Transverse colon (tissue), 4 donors: ENCODE measurements around the gene CSNK1G1. TPM values are rescaled to one million over a fixed set of nuclear protein-coding genes. Genes with fewer than 3 reads are reported as not detected.
"Not testable (repeated sequence)": the region's sequence is repeated elsewhere in the genome, so short reads cannot be mapped to it uniquely, and the experiment has no call there.

Experiments
- DNase-seq: peaks from one replicate; pipeline ENCODE4 v3.0.0-alpha.2; 2019
- H3K27ac ChIP-seq, 4 donors: fragments of 200-600 bp; sonication (generic); 2 replicates each; pipeline ENCODE4 v1.5.1; 2016 to 2018; ENCODE audit warnings: inconsistent platforms in 4 of 4
- H3K27me3 ChIP-seq: fragments of 200-600 bp; sonication (generic); 2 replicates; pipeline ENCODE4 v1.5.1; 2017; ENCODE audit warnings: inconsistent platforms
- H3K36me3 ChIP-seq, 4 donors: fragments of 200-600 bp; sonication (generic); 2 replicates each; pipeline ENCODE4 v1.5.1; 2017 to 2019; ENCODE audit warnings: inconsistent platforms in 4 of 4
- H3K4me1 ChIP-seq, 4 donors: fragments of 200-600 bp; sonication (generic); 2 replicates each; pipeline ENCODE4 v1.5.1; 2017 to 2020; ENCODE audit warnings: inconsistent platforms in 4 of 4
- H3K4me3 ChIP-seq, 4 donors: fragments of 200-600 bp; sonication (generic); 1 replicate in 1 of 4; 2 replicates in 3 of 4; pipeline versions ENCODE4 v1.5.1 to v1.6.1; 2017 to 2019; ENCODE audit warnings: inconsistent platforms in 4 of 4
- H3K9me3 ChIP-seq, 2 donors: fragments of 200-600 bp; sonication (generic); 2 replicates each; pipeline ENCODE4 v1.5.1; 2017 to 2019; ENCODE audit warnings: inconsistent platforms in 2 of 2
- EP300 ChIP-seq: sonication (generic); formaldehyde crosslinking; IDR thresholded peaks from one replicate; pipeline ENCODE4 v1.6.1; 2017; ENCODE audit warnings: antibody characterized with exemption, low read depth
- POLR2A ChIP-seq: fragments of 450-650 bp; IDR thresholded peaks from one replicate; pipeline ENCODE4 v1.6.1; 2016; ENCODE audit warnings: antibody characterized with exemption, mild to moderate bottlenecking, moderate library complexity
- POLR2AphosphoS5 ChIP-seq, 3 donors: sonication (generic); formaldehyde crosslinking; IDR thresholded peaks; one replicate each; pipeline ENCODE4 v1.6.1; 2016; ENCODE audit warnings: antibody characterized with exemption in 3 of 3
- WGBS, 2 donors: methylation state at CpG; one replicate each; pipeline ENCODE4 v1.1.5; 2018; ENCODE audit warnings: low coverage in 1 of 2; 5-methylcytosine and 5-hydroxymethylcytosine counted together
- in situ Hi-C, 4 donors: fragments of 200-750 bp; cut with MboI; loops; one replicate each; pipeline versions ENCODE4 v1.15.0 to v1.15.1; 2017; ENCODE audit warnings: low sequenced_read_pairs in 3 of 4, low pct_ligation_motif_present in 1 of 4, low pct_unique_long_range_greater_than_20kb in 1 of 4
- intact Hi-C: fragments of 100-400 bp; cut with DNase I; formaldehyde crosslinking; loops from one replicate; pipeline ENCODE4 v1.15.1; 2023; ENCODE audit warnings: low total_unique reads
- total RNA-seq, 4 donors: library from RNA; depleted of rRNA; stranded (reverse); fragments of >200 nt; gene quantifications; one replicate each; pipeline ENCODE4 v1.1.0, GENCODE V29; 2016
- TF ChIP-seq, protein P1 (sequence below), 5 experiments: fragments of 200-600 bp in 3 of 5; fragments of 450-650 bp in 2 of 5; sonication (generic) in 3 of 5; IDR thresholded peaks; 1 replicate in 2 of 5; 2 replicates in 3 of 5; pipeline ENCODE4 v1.5.1; 2016 to 2017; ENCODE audit warnings: antibody characterized with exemption in 5 of 5, inconsistent platforms in 3 of 5, mild to moderate bottlenecking in 2 of 5, moderate library complexity in 1 of 5

The CSNK1G1 gene
- total RNA-seq, 4 donors from 2014 or later, result 6.2 to 34.4 (median 19.7) TPM

DNA sequence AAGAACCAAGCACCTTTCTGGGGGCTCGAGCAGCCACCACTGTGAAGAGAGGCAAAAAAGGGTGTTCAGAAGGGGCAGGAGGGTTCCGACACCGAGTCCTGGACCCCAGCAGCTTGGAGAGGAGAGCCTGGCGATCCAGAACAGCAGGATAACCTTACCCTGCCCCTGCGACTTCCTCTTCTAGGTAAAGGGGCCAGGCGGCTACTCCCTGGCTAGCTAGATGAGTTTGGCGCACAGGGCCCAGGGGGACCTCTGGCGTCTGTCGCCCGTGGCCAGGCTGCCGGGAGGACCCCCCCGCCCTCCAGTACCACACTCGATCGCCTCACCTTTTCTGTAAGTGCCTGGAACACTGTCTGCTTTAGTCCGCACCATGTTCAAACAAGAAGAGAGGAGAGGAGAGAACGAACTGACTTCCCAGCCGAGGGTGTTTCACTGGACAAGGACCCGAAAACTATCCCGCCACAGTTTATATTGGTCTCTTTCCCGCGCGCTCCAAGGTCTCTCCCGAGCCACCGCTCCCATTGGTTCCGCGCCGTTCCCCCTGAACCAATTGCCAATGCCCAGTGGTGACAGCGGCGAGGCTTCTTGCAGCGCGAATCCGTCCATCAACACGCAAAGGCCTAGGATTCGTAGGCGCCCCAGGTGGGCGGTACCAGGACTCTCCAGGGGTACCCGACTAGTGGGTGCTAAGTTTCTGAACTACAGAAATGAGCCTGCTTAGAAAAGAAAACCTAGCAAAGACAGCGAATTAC is 25.2 kb upstream of the CSNK1G1 start, which contains the start of gene PCLAF:
TSS of gene PCLAF (minus strand) at position 442 of the 752 bp plus-strand sequence. CDS start at position 372, 70 bp downstream.
- TF ChIP-seq, protein P1, sequence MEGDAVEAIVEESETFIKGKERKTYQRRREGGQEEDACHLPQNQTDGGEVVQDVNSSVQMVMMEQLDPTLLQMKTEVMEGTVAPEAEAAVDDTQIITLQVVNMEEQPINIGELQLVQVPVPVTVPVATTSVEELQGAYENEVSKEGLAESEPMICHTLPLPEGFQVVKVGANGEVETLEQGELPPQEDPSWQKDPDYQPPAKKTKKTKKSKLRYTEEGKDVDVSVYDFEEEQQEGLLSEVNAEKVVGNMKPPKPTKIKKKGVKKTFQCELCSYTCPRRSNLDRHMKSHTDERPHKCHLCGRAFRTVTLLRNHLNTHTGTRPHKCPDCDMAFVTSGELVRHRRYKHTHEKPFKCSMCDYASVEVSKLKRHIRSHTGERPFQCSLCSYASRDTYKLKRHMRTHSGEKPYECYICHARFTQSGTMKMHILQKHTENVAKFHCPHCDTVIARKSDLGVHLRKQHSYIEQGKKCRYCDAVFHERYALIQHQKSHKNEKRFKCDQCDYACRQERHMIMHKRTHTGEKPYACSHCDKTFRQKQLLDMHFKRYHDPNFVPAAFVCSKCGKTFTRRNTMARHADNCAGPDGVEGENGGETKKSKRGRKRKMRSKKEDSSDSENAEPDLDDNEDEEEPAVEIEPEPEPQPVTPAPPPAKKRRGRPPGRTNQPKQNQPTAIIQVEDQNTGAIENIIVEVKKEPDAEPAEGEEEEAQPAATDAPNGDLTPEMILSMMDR (IDR thresholded peaks at IDR 0.05), result peak in 3 of 5 experiments; percentile 7 to 21 (median 9)
- no peak for TF ChIP-seq EP300

GRCh38 chr15:64380130-64380870 is 24.3 kb upstream of the CSNK1G1 start:
- H3K9me3 ChIP-seq, H3K27ac ChIP-seq, DNase-seq, intact Hi-C loops, H3K27me3 ChIP-seq, in situ Hi-C loops, H3K36me3 ChIP-seq: not testable (repeated sequence)
- WGBS, 2 donors, result 47 to 56% methylated on average over 3 to 11 of the region's 11 CpGs
- peaks cover 11 to 17% (median 12%) of the 10 kb centered on the region in 4 donors for H3K4me1 ChIP-seq
- peak overlapping the region in 3 of 4 donors; percentile 50 to 59 (median 57) for H3K4me3 ChIP-seq

More for the DNA sequence above, 25.2 kb upstream of the CSNK1G1 start, which contains the start of gene PCLAF:
- Histone ChIP-seq H3K36me3 (no peaks in the 10 kb centered on the region), H3K27me3 (no peaks in the 10 kb centered on the region), H3K4me1 (peaks cover 11 to 17% (median 12%) of the 10 kb centered on the region in 4 donors), H3K27ac (peak within 1 kb of the TSS in 2 of 4 donors; percentile 31 to 55), H3K9me3 (no peaks in the 10 kb centered on the region), H3K4me3 (peak within 1 kb of the TSS; percentile 50 to 64 (median 58))
- intact Hi-C loops (no loop called here), in situ Hi-C loops (no loop called here)
- peak; percentile 94 for DNase-seq
- WGBS, 2 donors, result 2 to 4% methylated on average over 7 to 37 of the region's 38 CpGs

- Histone ChIP-seq H3K27ac (no peak overlapping the region), H3K9me3 (no peaks in the 10 kb centered on the region), H3K4me1 (peaks cover 11 to 17% (median 12%) of the 10 kb centered on the region in 4 donors), H3K27me3 (no peaks in the 10 kb centered on the region), H3K36me3 (no peaks in the 10 kb centered on the region), H3K4me3 (no peak overlapping the region)
- TF ChIP-seq, protein P1 (IDR thresholded peaks at IDR 0.05), result no peak
- TF ChIP-seq POLR2A (no peak), EP300 (no peak), POLR2AphosphoS5 (IDR thresholded peaks at IDR 0.05) (no peak)
- 67 to 73% methylated on average over 5 to 9 of the region's 9 CpGs for WGBS, 2 donors
- in situ Hi-C loops, result no loop called here
- intact Hi-C loops, result no loop called here
- no peak for DNase-seq
Observed at GRCh38 chr15:64379216-64379960, 23.4 kb upstream of the CSNK1G1 start.

DNA sequence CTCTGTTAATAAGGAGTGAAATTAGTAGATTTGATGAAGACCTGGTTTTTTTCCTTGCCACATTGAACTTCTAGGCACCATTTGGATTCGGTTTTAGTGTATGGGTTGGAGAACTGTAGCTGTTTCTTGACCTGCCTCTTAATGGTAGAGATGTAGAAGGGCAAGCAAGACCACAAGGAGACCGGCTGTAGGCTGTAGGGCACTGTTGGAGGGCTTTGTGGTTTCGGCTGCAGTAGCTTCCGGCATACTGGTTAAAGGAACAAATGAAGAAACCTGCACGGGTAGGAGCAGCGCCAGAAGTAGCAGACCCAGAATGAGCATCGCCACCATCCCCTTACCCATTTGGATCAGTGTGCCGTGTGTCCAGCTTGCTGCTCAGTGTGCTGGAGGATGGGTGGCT is 17.4 kb upstream of the CSNK1G1 start:
- no peak overlapping the region for H3K4me3 ChIP-seq
- DNase-seq, result no peak
- WGBS, 2 donors, result 88 to 96% methylated on average over 4 to 8 of the region's 8 CpGs

DNA sequence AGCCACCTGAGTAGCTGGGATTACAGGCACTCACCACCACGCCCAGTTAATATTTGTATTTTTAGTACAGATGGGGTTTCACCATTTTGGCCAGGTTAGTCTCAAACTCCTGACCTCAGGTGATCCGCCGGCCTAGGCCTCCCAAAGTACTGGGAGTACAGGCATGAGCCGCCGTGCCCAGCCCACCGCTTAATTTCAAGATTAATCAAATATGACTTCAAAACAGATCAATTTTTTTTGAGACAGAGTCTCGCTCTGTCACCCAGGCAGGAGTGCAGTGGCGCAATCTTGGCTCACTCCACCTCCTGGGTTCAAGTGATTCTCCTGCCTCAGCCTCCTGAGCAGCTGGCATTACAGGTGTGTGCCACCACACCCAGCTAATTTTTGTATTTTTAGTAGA is 15.4 kb upstream of the CSNK1G1 start:
- 97 to 98% methylated on average over 5 to 8 of the region's 8 CpGs for WGBS, 2 donors
- intact Hi-C loops, H3K4me1 ChIP-seq, H3K27me3 ChIP-seq, H3K9me3 ChIP-seq, H3K27ac ChIP-seq, H3K36me3 ChIP-seq, DNase-seq, H3K4me3 ChIP-seq: not testable (repeated sequence)
- in situ Hi-C loops, result loop anchor here in 1 of 4 donors (25.0 kb wide), 1 partner anchor 159 kb away; no protein-coding TSS in a partner anchor

More for the DNA sequence above, 17.4 kb upstream of the CSNK1G1 start:
- Histone ChIP-seq H3K4me1 (no peaks in the 10 kb centered on the region), H3K27me3 (no peaks in the 10 kb centered on the region), H3K36me3 (no peaks in the 10 kb centered on the region), H3K9me3 (no peaks in the 10 kb centered on the region), H3K27ac (no peak overlapping the region)
- TF ChIP-seq POLR2A, result no peak
- no peak for TF ChIP-seq POLR2AphosphoS5 (IDR thresholded peaks at IDR 0.05)
- TF ChIP-seq, protein P1 (IDR thresholded peaks at IDR 0.05), result no peak
- no peak for TF ChIP-seq EP300
- in situ Hi-C loops, result loop anchor here in 1 of 4 donors (25.0 kb wide), 1 partner anchor 161 kb away; no protein-coding TSS in a partner anchor
- intact Hi-C loops, result no loop called here
